GM21381 (cell line): ENCODE data around the gene SPATA31D1.

ENCODE experiments used
- ATAC-seq: cut with Tn5 transposase; IDR thresholded peaks from one replicate; pipeline ENCODE4 v1.9.1; 2021; ENCODE audit warnings: mild to moderate bottlenecking, moderate library complexity; ENCODE audit not compliant: unreplicated experiment

The SPATA31D1 gene

GRCh38 chr9:82020331-82020730 is 31.8 kb downstream of the SPATA31D1 start:
- ATAC-seq, result no peak

GRCh38 chr9:82021198-82021597 is 32.6 kb downstream of the SPATA31D1 start:
- ATAC-seq, result no peak

DNA sequence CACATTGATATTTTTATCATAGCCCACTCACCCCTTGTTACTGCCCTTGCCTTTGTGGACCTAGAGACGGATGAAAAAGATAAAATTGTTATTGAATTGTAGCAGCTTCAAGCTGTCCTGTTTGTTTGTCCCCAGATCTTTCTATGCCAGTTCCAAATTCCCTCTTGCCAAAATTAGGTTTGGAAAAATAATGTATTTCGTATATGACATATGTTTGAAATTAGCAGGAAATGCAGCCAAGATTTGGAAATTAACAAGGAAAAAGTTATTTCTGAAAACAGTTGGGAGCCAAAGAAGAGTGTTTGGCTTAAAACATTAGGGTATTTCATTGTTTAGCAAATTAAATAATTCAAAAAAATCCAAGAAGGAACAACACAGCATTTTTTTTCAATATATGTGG is 33.5 kb downstream of the SPATA31D1 start:
- ATAC-seq, result no peak

- no peak for ATAC-seq
Measured at GRCh38 chr9:82024908-82025307, 36.3 kb downstream of the SPATA31D1 start.

- no peak for ATAC-seq
Measured at GRCh38 chr9:82031538-82032280, 43.1 kb downstream of the SPATA31D1 start.

GRCh38 chr9:82034956-82035731 is 46.6 kb downstream of the SPATA31D1 start:
- ATAC-seq, result no peak

DNA sequence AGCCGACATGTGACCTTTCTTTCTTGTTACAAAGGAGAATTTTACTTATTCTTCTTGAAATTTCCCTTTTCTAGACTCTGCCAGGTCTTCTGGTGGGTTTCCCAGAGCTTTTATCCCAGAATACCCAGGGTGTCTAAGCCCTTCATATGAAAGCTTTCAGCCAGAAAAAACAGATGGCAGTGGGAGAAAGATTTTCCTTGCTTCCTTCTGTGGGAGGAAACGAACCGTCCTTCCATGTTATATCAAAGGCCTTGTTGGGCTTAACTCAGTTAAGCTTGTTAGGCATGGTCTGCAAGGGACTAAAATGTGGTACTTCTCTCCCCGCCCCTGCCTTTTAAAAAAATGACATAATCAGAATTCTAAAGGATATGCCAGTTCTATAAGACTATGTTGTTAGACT is 47.5 kb downstream of the SPATA31D1 start:
- no peak for ATAC-seq

DNA sequence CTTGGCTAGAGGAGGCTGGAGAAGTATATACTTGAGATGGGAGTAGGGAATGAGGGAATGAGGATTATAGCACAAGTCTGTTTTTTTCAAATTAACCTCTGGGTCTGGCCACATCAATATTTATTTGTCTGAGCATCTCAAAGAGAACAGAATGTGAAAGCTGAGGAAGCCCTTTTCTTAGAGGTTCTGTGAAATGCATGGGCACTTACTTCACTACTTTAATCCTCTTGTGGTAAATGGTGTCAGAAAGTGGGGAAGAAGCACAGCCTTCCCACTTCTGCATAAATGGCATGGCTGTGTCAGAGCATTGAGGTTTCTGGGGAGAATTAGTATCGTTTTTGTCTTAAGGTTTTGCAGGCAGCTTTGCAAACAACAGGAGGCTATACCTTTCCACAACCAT is 48.6 kb downstream of the SPATA31D1 start:
- no peak for ATAC-seq

- ATAC-seq, result no peak
Measured at GRCh38 chr9:82038897-82039296, 50.3 kb downstream of the SPATA31D1 start.
